CD4-positive, alpha-beta T cell (primary cell): ENCODE data around the gene MRPS5. TPM values are rescaled to one million over a fixed set of nuclear protein-coding genes. Genes with fewer than 3 reads are reported as not detected.

Source experiments
- ATAC-seq: fragments of 200-7000 bp; cut with Tn5 transposase; one replicate; pipeline ENCODE4 v1.10.0; 2022; ENCODE audit warnings: mild to moderate bottlenecking; ENCODE audit not compliant: poor library complexity
- CTCF ChIA-PET: fragments of 350-600 bp; sonication (Branson Sonifier 250); formaldehyde crosslinking; loops from one replicate; lab custom pipeline; 2021; ENCODE audit warnings: antibody characterized with exemption, inconsistent platforms; lab: Charles Lee
- POLR2A ChIA-PET: fragments of 350-600 bp; sonication (Branson Sonifier 250); formaldehyde crosslinking; loops from one replicate; lab custom pipeline; 2021; ENCODE audit warnings: antibody characterized with exemption, inconsistent platforms; lab: Charles Lee
- DNase-seq, 14 experiments: peaks; one replicate each; pipeline ENCODE4 v3.0.0-alpha.2; 2013 to 2020; ENCODE audit warnings: mixed read lengths in 2 of 14
- H3K27ac ChIP-seq, 2 donors: one replicate each; pipeline versions ENCODE4 v1.5.1 to v1.7.0; 2013; ENCODE audit warnings: low read length in 2 of 2, low read depth in 1 of 2, mild to moderate bottlenecking in 1 of 2
- H3K27me3 ChIP-seq, 2 experiments: 1 replicate in 1 of 2; 2 replicates in 1 of 2; pipeline versions ENCODE4 v1.6.1 to v1.7.0; 2013; ENCODE audit warnings: low read length in 2 of 2, control low read depth in 1 of 2, mild to moderate bottlenecking in 1 of 2, moderate library complexity in 1 of 2; ENCODE audit not compliant: insufficient read depth in 2 of 2, control insufficient read depth in 1 of 2
- H3K36me3 ChIP-seq: one replicate; pipeline ENCODE4 v1.6.1; 2013; ENCODE audit warnings: low read length, control low read depth; ENCODE audit not compliant: insufficient read depth
- H3K4me1 ChIP-seq: one replicate; pipeline ENCODE4 v1.6.1; 2013; ENCODE audit warnings: low read length, control low read depth; ENCODE audit not compliant: insufficient read depth
- H3K4me3 ChIP-seq: one replicate; pipeline ENCODE4 v1.5.1; 2013; ENCODE audit warnings: mild to moderate bottlenecking, low read length, moderate library complexity
- H3K9me3 ChIP-seq, 2 experiments: 1 replicate in 1 of 2; 2 replicates in 1 of 2; pipeline versions ENCODE4 v1.6.1 to v1.7.0; 2013; ENCODE audit warnings: low read length in 2 of 2, mild to moderate bottlenecking in 2 of 2, control low read depth in 1 of 2, moderate library complexity in 1 of 2; ENCODE audit not compliant: control insufficient read depth in 1 of 2, insufficient read depth in 1 of 2
- H3K27ac Mint-ChIP-seq: one replicate; pipeline ENCODE4 v1.8.0; 2020; ENCODE audit warnings: mixed read lengths
- H3K27me3 Mint-ChIP-seq: one replicate; pipeline ENCODE4 v1.8.0; 2021; ENCODE audit warnings: mixed read lengths
- H3K36me3 Mint-ChIP-seq: one replicate; pipeline ENCODE4 v1.8.0; 2021; ENCODE audit warnings: low read depth, mixed read lengths
- H3K4me1 Mint-ChIP-seq: one replicate; pipeline ENCODE4 v1.8.0; 2021; ENCODE audit warnings: low read depth, mixed read lengths
- H3K4me3 Mint-ChIP-seq: one replicate; pipeline ENCODE4 v1.8.0; 2020; ENCODE audit warnings: mild to moderate bottlenecking, mixed read lengths
- H3K9me3 Mint-ChIP-seq: one replicate; pipeline ENCODE4 v1.8.0; 2020; ENCODE audit warnings: mixed read lengths
- intact Hi-C, 2 experiments: fragments of 100-400 bp; cut with DNase I in 1 of 2; cut with micrococcal nuclease in 1 of 2; formaldehyde crosslinking; loops; one replicate each; pipeline versions ENCODE4 v1.15.1 to v1.9.0; 2023 to 2025; cut with DNase I, micrococcal nuclease
- polyA plus RNA-seq, 2 donors: library from polyadenylated mRNA; unstranded; fragments of 120-200 nt; gene quantifications; one replicate each; pipeline ENCODE4 v1.2.1, GENCODE V29; 2013
- total RNA-seq, 174 experiments: library from RNA in 2 of 174; stranded (reverse) in 2 of 174; gene quantifications; one replicate each; pipeline ENCODE4 v1.2.3 and lab custom pipeline; 2021 to 2026
- TF ChIP-seq, protein P1 (sequence below): fragments of 200-600 bp; IDR thresholded peaks from one replicate; pipeline ENCODE4 v1.8.0; 2022; ENCODE audit warnings: antibody characterized with exemption, mild to moderate bottlenecking

The MRPS5 gene
- total RNA-seq (10 to 100 TPM; 15.3 to 16.3 TPM), total RNA-seq (lab: John Stamatoyannopoulos, UW) (4.2 to 36.3 (median 18.4) reads per million in 172 experiments)
- polyA plus RNA-seq (2013, experiment 1 of 2) = 55.3 TPM
- polyA plus RNA-seq (2013, experiment 2 of 2) = 59.5 TPM

DNA sequence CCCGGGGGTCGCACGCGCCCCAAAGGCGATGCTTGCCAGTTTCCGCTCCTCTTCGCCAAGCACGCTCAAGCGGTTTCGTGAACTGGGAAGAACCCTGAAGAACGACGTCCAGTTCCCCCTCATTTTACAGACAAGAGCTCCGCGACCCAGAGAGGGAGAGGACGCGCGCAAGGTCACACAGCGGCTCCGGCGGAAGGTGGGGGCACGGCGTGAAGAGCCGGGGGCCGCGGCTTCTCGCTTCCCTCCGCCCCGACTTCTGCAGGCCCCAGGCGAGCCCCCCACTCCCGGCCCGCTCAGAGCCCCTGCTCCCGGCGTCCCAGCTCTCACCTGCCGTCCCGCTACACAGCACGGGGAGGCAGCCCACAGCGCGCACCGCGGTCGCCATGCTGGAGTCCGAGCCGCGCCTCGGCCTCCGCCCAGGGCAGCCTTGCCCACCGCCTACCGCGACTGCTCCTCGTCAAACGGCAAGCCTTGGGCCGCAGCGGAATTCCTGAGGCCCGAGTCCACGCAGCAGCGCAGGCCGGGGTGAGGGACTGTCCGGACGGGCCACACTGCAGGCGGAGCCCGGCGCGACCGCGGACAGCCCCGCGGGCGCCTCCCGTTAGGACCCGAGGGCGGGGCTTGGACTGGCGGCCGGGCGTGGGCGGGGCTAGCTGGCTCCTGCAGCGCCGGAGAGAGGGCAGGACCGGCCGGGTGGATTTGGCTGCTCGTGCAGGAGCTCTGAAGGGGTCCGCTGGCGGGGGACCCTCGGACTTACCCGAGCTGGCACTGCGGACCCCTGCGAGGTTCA, at the start of gene MRPS5:
Gene MRPS5 (minus strand): TSS at position 402 of the 790 bp plus-strand sequence. CDS start 17 bp downstream, at position 385.
- peak within 1 kb of the TSS; percentile 81 for H3K4me3 ChIP-seq
- peaks cover 32% of the 10 kb centered on the region for H3K36me3 Mint-ChIP-seq
- peak; percentile 68 to 91 (median 82) for DNase-seq
- peak within 1 kb of the TSS; percentile 59 to 74 for H3K27ac ChIP-seq
- POLR2A ChIA-PET = interaction anchor here (0.9 to 3.5 kb wide), 10 partner anchors 31 to 99 kb away, joined by 4 to 46 read pairs (median 11); partner anchors contain the start of genes MAL, ZNF2 and ZNF514
- H3K27ac Mint-ChIP-seq = peak within 1 kb of the TSS; percentile 94
- no peaks in the 10 kb centered on the region for H3K27me3 Mint-ChIP-seq
- CTCF ChIA-PET = interaction anchor here (0.6 to 2.7 kb wide), 6 partner anchors 38 to 99 kb away, joined by 3 to 16 read pairs (median 6); partner anchors contain the start of genes ZNF2 and ZNF514
- peaks cover 52% of the 10 kb centered on the region for H3K4me1 Mint-ChIP-seq
- H3K27me3 ChIP-seq = no peaks in the 10 kb centered on the region
- peaks cover 31% of the 10 kb centered on the region for H3K4me1 ChIP-seq
- no peaks in the 10 kb centered on the region for H3K9me3 ChIP-seq
- H3K9me3 Mint-ChIP-seq = no peaks in the 10 kb centered on the region
- H3K36me3 ChIP-seq = peaks cover 8% of the 10 kb centered on the region
- intact Hi-C loops = loop anchor here (1.0 to 5.0 kb wide), 3 partner anchors 36 to 85 kb away; partner anchors contain the start of genes ZNF514 (in 2 of the 2) and ZNF892 (in 1 of the 2)
- peak; percentile 89 for ATAC-seq
- TF ChIP-seq, protein P1, sequence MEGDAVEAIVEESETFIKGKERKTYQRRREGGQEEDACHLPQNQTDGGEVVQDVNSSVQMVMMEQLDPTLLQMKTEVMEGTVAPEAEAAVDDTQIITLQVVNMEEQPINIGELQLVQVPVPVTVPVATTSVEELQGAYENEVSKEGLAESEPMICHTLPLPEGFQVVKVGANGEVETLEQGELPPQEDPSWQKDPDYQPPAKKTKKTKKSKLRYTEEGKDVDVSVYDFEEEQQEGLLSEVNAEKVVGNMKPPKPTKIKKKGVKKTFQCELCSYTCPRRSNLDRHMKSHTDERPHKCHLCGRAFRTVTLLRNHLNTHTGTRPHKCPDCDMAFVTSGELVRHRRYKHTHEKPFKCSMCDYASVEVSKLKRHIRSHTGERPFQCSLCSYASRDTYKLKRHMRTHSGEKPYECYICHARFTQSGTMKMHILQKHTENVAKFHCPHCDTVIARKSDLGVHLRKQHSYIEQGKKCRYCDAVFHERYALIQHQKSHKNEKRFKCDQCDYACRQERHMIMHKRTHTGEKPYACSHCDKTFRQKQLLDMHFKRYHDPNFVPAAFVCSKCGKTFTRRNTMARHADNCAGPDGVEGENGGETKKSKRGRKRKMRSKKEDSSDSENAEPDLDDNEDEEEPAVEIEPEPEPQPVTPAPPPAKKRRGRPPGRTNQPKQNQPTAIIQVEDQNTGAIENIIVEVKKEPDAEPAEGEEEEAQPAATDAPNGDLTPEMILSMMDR = no peak
- peak within 1 kb of the TSS; percentile 95 for H3K4me3 Mint-ChIP-seq

DNA sequence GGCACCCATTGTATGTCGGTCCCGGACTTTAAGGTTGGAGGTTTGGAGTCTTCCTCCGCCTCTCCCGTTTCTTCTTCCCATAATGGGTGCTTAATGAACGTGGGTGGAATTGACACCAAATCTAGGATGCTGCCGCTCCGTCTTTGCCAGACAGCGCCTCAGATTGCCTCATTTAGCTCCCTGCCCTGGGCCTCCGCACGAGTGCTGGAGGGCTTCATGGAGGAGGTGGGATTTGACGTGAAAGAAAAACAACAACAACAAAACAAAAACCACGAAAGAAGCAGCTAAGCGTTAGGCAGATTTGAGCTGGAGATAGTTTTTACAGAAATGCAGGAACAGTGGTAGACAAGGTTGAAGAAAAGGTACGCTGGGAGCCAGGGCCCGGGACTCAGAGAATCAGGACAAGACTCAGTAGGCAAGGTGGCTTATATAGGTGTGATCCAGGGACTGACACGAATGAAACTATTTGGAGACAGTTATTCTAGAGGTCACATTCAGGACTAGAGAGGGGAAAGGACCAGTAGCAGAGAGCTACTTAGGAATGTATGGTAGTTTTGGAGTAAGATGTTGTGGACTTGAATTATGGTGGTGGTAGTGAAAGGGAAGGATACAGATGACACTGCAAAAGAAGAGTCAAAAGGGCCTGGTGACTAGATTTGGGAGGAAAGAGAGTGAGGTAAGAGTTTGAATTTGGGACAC, 44.6 kb upstream of the MRPS5 start:
- ATAC-seq = peak; percentile 10

More for the DNA sequence above, 44.6 kb upstream of the MRPS5 start:
- CTCF ChIA-PET = interaction anchor here (1.3 to 2.4 kb wide), 3 partner anchors 45 to 90 kb away, joined by 3 to 6 read pairs (median 4); partner anchors contain the start of gene MRPS5
- intact Hi-C loops = no loop called here
- peaks cover 35% of the 10 kb centered on the region for H3K4me1 Mint-ChIP-seq
- Histone ChIP-seq H3K4me3 (peak overlapping the region; percentile 97), H3K9me3 (peaks cover 0 to 8% of the 10 kb centered on the region in 2 experiments), H3K36me3 (no peaks in the 10 kb centered on the region), H3K4me1 (peaks cover 15% of the 10 kb centered on the region), H3K27ac (peak overlapping the region in 1 of 2 donors; percentile 86), H3K27me3 (no peaks in the 10 kb centered on the region)
- POLR2A ChIA-PET = interaction anchor here (1.1 to 2.9 kb wide), 6 partner anchors 45 to 235 kb away, joined by 3 to 33 read pairs (median 10); partner anchors contain the start of genes MAL and MRPS5
- H3K9me3 Mint-ChIP-seq = no peaks in the 10 kb centered on the region
- H3K27me3 Mint-ChIP-seq = no peaks in the 10 kb centered on the region
- H3K4me3 Mint-ChIP-seq = peak overlapping the region; percentile 97
- DNase-seq = no peak
- TF ChIP-seq, protein P1 = no peak
- H3K27ac Mint-ChIP-seq = peak overlapping the region; percentile 96
- H3K36me3 Mint-ChIP-seq = peaks cover 17% of the 10 kb centered on the region
